Osteocyte (in vitro differentiated cells): Measurements from ENCODE around the gene RHOF. TPM values are rescaled to one million over a fixed set of nuclear protein-coding genes. Genes with fewer than 3 reads are reported as not detected.

Experiments
- DNase-seq: peaks from one replicate; pipeline ENCODE4 v3.0.0; 2021; ENCODE audit warnings: mixed read lengths; ENCODE audit not compliant: unreplicated experiment; ENCODE audit errors: extremely low spot score
- H3K27ac Mint-ChIP-seq: one replicate; pipeline ENCODE4 v1.8.0; 2021; ENCODE audit warnings: mild to moderate bottlenecking, mixed read lengths; ENCODE audit not compliant: unreplicated experiment
- H3K27me3 Mint-ChIP-seq: one replicate; pipeline ENCODE4 v1.8.0; 2021; ENCODE audit warnings: mixed read lengths; ENCODE audit not compliant: unreplicated experiment
- H3K36me3 Mint-ChIP-seq: one replicate; pipeline ENCODE4 v1.8.0; 2021; ENCODE audit warnings: mixed read lengths; ENCODE audit not compliant: unreplicated experiment
- H3K4me1 Mint-ChIP-seq: one replicate; pipeline ENCODE4 v1.8.0; 2021; ENCODE audit warnings: mixed read lengths; ENCODE audit not compliant: unreplicated experiment
- H3K4me3 Mint-ChIP-seq: one replicate; pipeline ENCODE4 v1.8.0; 2021; ENCODE audit warnings: mild to moderate bottlenecking, moderate library complexity, mixed read lengths; ENCODE audit not compliant: unreplicated experiment
- H3K9me3 Mint-ChIP-seq: one replicate; pipeline ENCODE4 v1.8.0; 2021; ENCODE audit warnings: mixed read lengths; ENCODE audit not compliant: unreplicated experiment
- CTCF ChIP-seq: fragments of 200-600 bp; sonication (generic); IDR thresholded peaks from 2 replicates; pipeline ENCODE4 v1.5.0; 2021; ENCODE audit warnings: antibody characterized with exemption, mild to moderate bottlenecking, moderate library complexity
- total RNA-seq: library from RNA; stranded (reverse); gene quantifications from 2 replicates; pipeline ENCODE4 v1.2.1, GENCODE V29; 2021

Gene RHOF
- total RNA-seq, 1 donor from 2014 or later, result 11.3 TPM

- no peak for DNase-seq
- Mint-ChIP-seq H3K27me3 (no peaks in the 10 kb centered on the region), H3K36me3 (peaks cover 31% of the 10 kb centered on the region), H3K27ac (no peak overlapping the region), H3K4me3 (no peak overlapping the region), H3K9me3 (no peaks in the 10 kb centered on the region), H3K4me1 (peaks cover 15% of the 10 kb centered on the region)
- no peak for TF ChIP-seq CTCF
Observed at GRCh38 chr12:121816925-121817647, 23.6 kb upstream of the RHOF start.

- peaks cover 29% of the 10 kb centered on the region for H3K36me3 Mint-ChIP-seq
- H3K9me3 Mint-ChIP-seq, result no peaks in the 10 kb centered on the region
- no peak for DNase-seq
- H3K4me3 Mint-ChIP-seq, result no peak overlapping the region
- TF ChIP-seq CTCF, result no peak
- H3K27ac Mint-ChIP-seq, result no peak overlapping the region
- H3K27me3 Mint-ChIP-seq, result no peaks in the 10 kb centered on the region
- peaks cover 27% of the 10 kb centered on the region for H3K4me1 Mint-ChIP-seq
Observed at GRCh38 chr12:121815263-121815662, 21.8 kb upstream of the RHOF start.

GRCh38 chr12:121814429-121815119, 21.1 kb upstream of the RHOF start:
- no peak for DNase-seq
- Mint-ChIP-seq H3K9me3 (no peaks in the 10 kb centered on the region), H3K4me3 (no peak overlapping the region), H3K27me3 (no peaks in the 10 kb centered on the region), H3K4me1 (peaks cover 27% of the 10 kb centered on the region), H3K27ac (no peak overlapping the region), H3K36me3 (peaks cover 31% of the 10 kb centered on the region)
- TF ChIP-seq CTCF, result no peak

GRCh38 chr12:121813951-121814350, 20.5 kb upstream of the RHOF start:
- no peak overlapping the region for H3K27ac Mint-ChIP-seq
- H3K27me3 Mint-ChIP-seq, result no peaks in the 10 kb centered on the region
- H3K4me3 Mint-ChIP-seq, result no peak overlapping the region
- no peak for TF ChIP-seq CTCF
- peaks cover 27% of the 10 kb centered on the region for H3K4me1 Mint-ChIP-seq
- no peaks in the 10 kb centered on the region for H3K9me3 Mint-ChIP-seq
- no peak for DNase-seq
- peaks cover 30% of the 10 kb centered on the region for H3K36me3 Mint-ChIP-seq
